Ascending aorta (tissue), 2 donors: ENCODE measurements around the gene PHAF1. TPM values are rescaled to one million over a fixed set of nuclear protein-coding genes. Genes with fewer than 3 reads are reported as not detected.

Experiments
- DNase-seq, 2 donors: peaks; one replicate each; pipeline ENCODE4 v3.0.0-alpha.2; 2019; ENCODE audit warnings: low spot score in 2 of 2
- H3K27ac ChIP-seq, 2 donors: fragments of 200-600 bp; sonication (generic); one replicate each; pipeline ENCODE4 v1.5.1; 2016 to 2017; ENCODE audit warnings: mild to moderate bottlenecking in 1 of 2
- H3K27me3 ChIP-seq: fragments of 200-600 bp; sonication (generic); one replicate; pipeline ENCODE4 v1.5.1; 2017
- H3K36me3 ChIP-seq, 2 donors: fragments of 200-600 bp; sonication (generic); one replicate each; pipeline ENCODE4 v1.5.1; 2016
- H3K4me1 ChIP-seq, 2 donors: fragments of 200-600 bp; sonication (generic); one replicate each; pipeline ENCODE4 v1.5.1; 2016 to 2017; ENCODE audit warnings: mild to moderate bottlenecking in 1 of 2
- H3K4me3 ChIP-seq, 2 donors: fragments of 200-600 bp; sonication (generic); one replicate each; pipeline ENCODE4 v1.5.1; 2016 to 2017; ENCODE audit warnings: mild to moderate bottlenecking in 1 of 2
- H3K9me3 ChIP-seq, 2 donors: fragments of 200-600 bp; sonication (generic); one replicate each; pipeline ENCODE4 v1.5.1; 2016
- intact Hi-C: fragments of 100-400 bp; cut with DNase I; formaldehyde crosslinking; loops from one replicate; pipeline ENCODE4 v1.15.1; 2023
- total RNA-seq: library from RNA; depleted of rRNA; stranded (reverse); fragments of >200 nt; gene quantifications from one replicate; pipeline ENCODE4 v1.1.0, GENCODE V29; 2016
- TF ChIP-seq, protein P1 (sequence below), 3 experiments: fragments of 200-600 bp in 2 of 3; fragments of 450-650 bp in 1 of 3; sonication (generic) in 2 of 3; IDR thresholded peaks; one replicate each; pipeline ENCODE4 v1.5.1; 2016 to 2019; ENCODE audit warnings: antibody characterized with exemption in 3 of 3, mild to moderate bottlenecking in 1 of 3, moderate library complexity in 1 of 3

Gene PHAF1
- total RNA-seq, 1 donor from 2014 or later, result 4.5 TPM

DNA sequence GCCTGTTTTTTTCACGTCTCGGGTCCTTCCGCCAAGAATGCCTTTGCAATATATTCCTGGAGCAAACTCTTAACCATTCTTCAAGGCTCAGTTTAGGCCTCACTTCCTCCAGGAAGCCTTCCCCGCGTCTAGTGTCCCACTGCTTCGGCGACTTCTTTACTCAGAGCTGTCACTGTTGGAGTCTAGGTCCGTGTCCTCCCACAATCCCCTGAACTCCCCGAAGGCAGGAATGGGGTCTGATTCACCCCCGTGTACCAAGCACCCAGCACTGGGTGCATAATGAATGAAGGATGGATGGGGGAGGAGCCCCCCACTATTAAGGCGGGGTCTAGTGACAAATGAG, 73.5 kb downstream of the PHAF1 start:
- TF ChIP-seq, protein P1, sequence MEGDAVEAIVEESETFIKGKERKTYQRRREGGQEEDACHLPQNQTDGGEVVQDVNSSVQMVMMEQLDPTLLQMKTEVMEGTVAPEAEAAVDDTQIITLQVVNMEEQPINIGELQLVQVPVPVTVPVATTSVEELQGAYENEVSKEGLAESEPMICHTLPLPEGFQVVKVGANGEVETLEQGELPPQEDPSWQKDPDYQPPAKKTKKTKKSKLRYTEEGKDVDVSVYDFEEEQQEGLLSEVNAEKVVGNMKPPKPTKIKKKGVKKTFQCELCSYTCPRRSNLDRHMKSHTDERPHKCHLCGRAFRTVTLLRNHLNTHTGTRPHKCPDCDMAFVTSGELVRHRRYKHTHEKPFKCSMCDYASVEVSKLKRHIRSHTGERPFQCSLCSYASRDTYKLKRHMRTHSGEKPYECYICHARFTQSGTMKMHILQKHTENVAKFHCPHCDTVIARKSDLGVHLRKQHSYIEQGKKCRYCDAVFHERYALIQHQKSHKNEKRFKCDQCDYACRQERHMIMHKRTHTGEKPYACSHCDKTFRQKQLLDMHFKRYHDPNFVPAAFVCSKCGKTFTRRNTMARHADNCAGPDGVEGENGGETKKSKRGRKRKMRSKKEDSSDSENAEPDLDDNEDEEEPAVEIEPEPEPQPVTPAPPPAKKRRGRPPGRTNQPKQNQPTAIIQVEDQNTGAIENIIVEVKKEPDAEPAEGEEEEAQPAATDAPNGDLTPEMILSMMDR (IDR thresholded peaks at IDR 0.05), result no peak
- peak overlapping the region; percentile 92 to 96 for H3K27ac ChIP-seq
- DNase-seq, result no peak
- H3K9me3 ChIP-seq, result no peaks in the 10 kb centered on the region
- peak overlapping the region; percentile 74 to 76 for H3K4me3 ChIP-seq
- H3K4me1 ChIP-seq, result peaks cover 15 to 26% of the 10 kb centered on the region in 2 donors
- no peaks in the 10 kb centered on the region for H3K27me3 ChIP-seq
- intact Hi-C loops, result loop anchor here (1.0 kb wide), 1 partner anchor 9 kb away; no protein-coding TSS in a partner anchor
- no peaks in the 10 kb centered on the region for H3K36me3 ChIP-seq

DNA sequence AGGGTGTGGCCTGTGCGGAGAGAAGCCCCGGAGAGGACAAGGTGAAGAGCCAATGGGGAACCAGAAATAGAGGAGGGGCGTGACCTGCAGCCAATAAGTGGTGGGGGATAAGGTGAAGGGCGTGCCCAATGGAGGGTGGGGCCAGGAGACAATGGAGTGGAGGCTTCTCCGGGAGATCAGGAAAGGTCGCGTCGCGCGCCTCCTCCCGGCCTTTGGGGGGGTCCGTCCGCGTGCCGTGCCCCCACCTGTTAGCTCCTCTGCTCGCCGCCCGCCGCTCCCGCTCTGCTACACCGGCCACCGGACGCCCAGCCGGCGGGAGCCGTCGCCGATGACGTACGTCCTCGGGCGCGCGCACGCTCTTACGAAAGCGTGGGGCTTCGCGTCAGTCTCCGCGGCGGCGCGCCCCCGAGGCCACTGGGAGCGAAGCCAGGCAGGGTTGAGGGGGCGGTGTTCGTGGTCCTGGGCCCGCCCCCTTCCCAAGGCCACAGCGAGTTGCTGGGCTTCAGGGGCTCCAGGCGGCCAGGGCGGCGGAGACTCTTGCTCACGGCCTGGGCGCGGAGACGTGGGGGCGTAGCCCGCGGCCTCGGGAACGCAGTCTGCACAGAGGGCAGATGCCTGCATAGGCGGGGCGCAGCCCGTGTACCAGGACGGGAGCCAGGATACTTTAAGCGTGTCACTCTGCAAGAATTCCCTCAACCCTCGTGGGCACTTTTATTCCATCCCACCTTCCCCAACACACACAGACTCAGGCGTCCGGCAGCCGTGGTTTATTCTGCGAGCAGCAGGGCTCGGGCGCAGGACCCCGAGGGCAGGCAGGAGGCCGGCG, 74.1 kb downstream of the PHAF1 start, which contains the start of gene MATCAP1:
Gene MATCAP1, minus strand, starts transcription at position 337 of the 826 bp plus-strand sequence. CDS start 3,353 bp downstream, outside the sequence.
- no peaks in the 10 kb centered on the region for H3K9me3 ChIP-seq
- H3K4me1 ChIP-seq, result peaks cover 15 to 21% of the 10 kb centered on the region in 2 donors
- TF ChIP-seq, protein P1 (IDR thresholded peaks at IDR 0.05), result no peak

GRCh38 chr16:67184453-67184994, 74.8 kb downstream of the PHAF1 start:
- H3K4me1 ChIP-seq, result peaks cover 15 to 20% of the 10 kb centered on the region in 2 donors
- TF ChIP-seq, protein P1 (IDR thresholded peaks at IDR 0.05), result no peak
- no peaks in the 10 kb centered on the region for H3K36me3 ChIP-seq
- H3K4me3 ChIP-seq, result peak overlapping the region; percentile 74 to 76
- peak overlapping the region; percentile 92 to 96 for H3K27ac ChIP-seq
- no peaks in the 10 kb centered on the region for H3K9me3 ChIP-seq
- no peak for DNase-seq
- intact Hi-C loops, result loop anchor here (1.0 to 2.0 kb wide), 2 partner anchors 21 to 230 kb away; no protein-coding TSS in a partner anchor
- no peaks in the 10 kb centered on the region for H3K27me3 ChIP-seq

More for the DNA sequence above, 74.1 kb downstream of the PHAF1 start, which contains the start of gene MATCAP1:
- Histone ChIP-seq H3K27ac (peak within 1 kb of the TSS; percentile 92 to 96), H3K4me3 (peak within 1 kb of the TSS; percentile 74 to 76), H3K36me3 (no peaks in the 10 kb centered on the region), H3K27me3 (no peaks in the 10 kb centered on the region)
- intact Hi-C loops, result loop anchor here (1.0 to 2.0 kb wide), 3 partner anchors 10 to 229 kb away; no protein-coding TSS in a partner anchor
- peak; percentile 90 to 98 for DNase-seq

- H3K27me3 ChIP-seq, result no peaks in the 10 kb centered on the region
- no peaks in the 10 kb centered on the region for H3K36me3 ChIP-seq
- intact Hi-C loops, result loop anchor here (1.0 to 5.0 kb wide), 4 partner anchors 22 to 230 kb away; partner anchors contain the start of gene B3GNT9
- H3K9me3 ChIP-seq, result no peaks in the 10 kb centered on the region
- TF ChIP-seq, protein P1 (IDR thresholded peaks at IDR 0.05), result peak; percentile 80 to 90 (median 85)
- H3K4me3 ChIP-seq, result peak overlapping the region; percentile 74 to 76
- DNase-seq, result peak; percentile 62 to 97
- H3K4me1 ChIP-seq, result peaks cover 15 to 20% of the 10 kb centered on the region in 2 donors
- H3K27ac ChIP-seq, result no peak overlapping the region
These were observed 75.4 kb downstream of the PHAF1 start for GRCh38 chr16:67184995-67185650.

DNA sequence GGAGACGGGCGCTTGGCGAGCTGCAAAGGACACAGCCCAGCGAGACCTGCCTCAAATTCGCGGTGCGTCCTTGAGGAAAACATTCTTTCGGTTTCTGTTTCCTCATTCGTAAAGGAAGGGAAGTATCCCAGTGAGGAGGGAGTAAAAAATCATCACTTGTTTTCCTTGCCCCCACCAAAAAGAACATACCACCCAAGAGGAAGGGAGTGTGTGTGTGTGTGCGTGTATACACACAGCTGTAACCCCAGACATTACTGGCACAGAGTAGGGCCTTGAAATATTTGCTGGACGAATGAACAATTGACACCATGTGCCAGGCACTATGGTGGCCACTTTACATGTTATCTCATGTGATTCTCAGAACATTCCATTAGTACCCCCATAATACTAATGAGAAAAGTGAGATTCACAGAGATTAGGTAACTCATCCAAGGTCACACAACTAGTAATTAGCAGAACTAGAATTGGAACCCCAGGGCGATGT, 76.0 kb downstream of the PHAF1 start:
- TF ChIP-seq, protein P1 (IDR thresholded peaks at IDR 0.05), result no peak
- Histone ChIP-seq H3K27me3 (no peaks in the 10 kb centered on the region), H3K36me3 (no peaks in the 10 kb centered on the region), H3K9me3 (no peaks in the 10 kb centered on the region), H3K4me3 (peak overlapping the region; percentile 20 to 74), H3K27ac (no peak overlapping the region), H3K4me1 (peaks cover 15 to 20% of the 10 kb centered on the region in 2 donors)
- no peak for DNase-seq
- intact Hi-C loops, result loop anchor here (1.0 to 5.0 kb wide), 3 partner anchors 33 to 231 kb away; partner anchors contain the start of gene B3GNT9
